GM12801 (cell line): ENCODE data around the gene RIOK3.

Experiments used
- CTCF ChIP-seq: IDR thresholded peaks from one replicate; pipeline ENCODE4 v1.5.1; 2011; ENCODE audit warnings: control low read depth; ENCODE audit not compliant: insufficient read length; ENCODE audit errors: extremely low read depth

Gene RIOK3

GRCh38 chr18:23452347-23452727, 750 bp upstream of the RIOK3 start:
- TF ChIP-seq CTCF: no peak

- no peak for TF ChIP-seq CTCF
Observed at GRCh38 chr18:23453680-23454058, 582 bp downstream of the RIOK3 start.

- no peak for TF ChIP-seq CTCF
Observed at GRCh38 chr18:23456835-23457234, 3.7 kb downstream of the RIOK3 start.

GRCh38 chr18:23458830-23459529, 5.9 kb downstream of the RIOK3 start:
- TF ChIP-seq CTCF: no peak

- no peak for TF ChIP-seq CTCF
Observed at GRCh38 chr18:23459530-23459921, 6.4 kb downstream of the RIOK3 start.

- TF ChIP-seq CTCF: no peak
Observed at GRCh38 chr18:23460285-23461273, 7.5 kb downstream of the RIOK3 start.

- TF ChIP-seq CTCF: no peak
Observed at GRCh38 chr18:23462876-23463275, 9.8 kb downstream of the RIOK3 start.
